ENCODE data around the gene SMYD2.
A peak's percentile ranks its signal among the peaks of the same experiment; 100 is the strongest.

Gene SMYD2

GRCh38 chr1:214281021-214281719 lies at the start of gene SMYD2:
SMYD2 (plus strand) TSS chr1:214281159; CDS start chr1:214281255, 96 bp downstream.
- peak; percentile 86 for DNase-seq

GRCh38 chr1:214233856-214234634 lies 46.9 kb upstream of the SMYD2 start:
- no peak for DNase-seq

- no peak for DNase-seq
Observed at GRCh38 chr1:214234635-214235025, 46.3 kb upstream of the SMYD2 start.

- no peak for DNase-seq
Observed at GRCh38 chr1:214236477-214236876, 44.5 kb upstream of the SMYD2 start.

- no peak for DNase-seq
Observed at GRCh38 chr1:214241060-214241459, 39.9 kb upstream of the SMYD2 start.

GRCh38 chr1:214244252-214244651 lies 36.7 kb upstream of the SMYD2 start:
- no peak for DNase-seq

GRCh38 chr1:214244841-214245240 lies 36.1 kb upstream of the SMYD2 start:
- no peak for DNase-seq

GRCh38 chr1:214247501-214248041 lies 33.4 kb upstream of the SMYD2 start:
- DNase-seq: no peak

GRCh38 chr1:214248311-214249085 lies 32.5 kb upstream of the SMYD2 start:
- no peak for DNase-seq

GRCh38 chr1:214249651-214250050 lies 31.3 kb upstream of the SMYD2 start:
- no peak for DNase-seq

GRCh38 chr1:214251354-214251753 lies 29.6 kb upstream of the SMYD2 start:
- no peak for DNase-seq

GRCh38 chr1:214255509-214255908 lies 25.4 kb upstream of the SMYD2 start:
- no peak for DNase-seq

- DNase-seq: no peak
Observed at GRCh38 chr1:214259353-214259977, 21.5 kb upstream of the SMYD2 start.

GRCh38 chr1:214260561-214261205 lies 20.3 kb upstream of the SMYD2 start:
- DNase-seq: no peak

- DNase-seq: peak; percentile 90
Observed at GRCh38 chr1:214261206-214262123, 19.5 kb upstream of the SMYD2 start.

- no peak for DNase-seq
Observed at GRCh38 chr1:214264196-214264595, 16.8 kb upstream of the SMYD2 start.

GRCh38 chr1:214264976-214265375 lies 16.0 kb upstream of the SMYD2 start:
- DNase-seq: no peak

GRCh38 chr1:214270097-214270650 lies 10.8 kb upstream of the SMYD2 start:
- DNase-seq: no peak

GRCh38 chr1:214271174-214271858 lies 9.6 kb upstream of the SMYD2 start:
- no peak for DNase-seq
